ENCODE measurements around the gene CMSS1.

CMSS1 gene

DNA sequence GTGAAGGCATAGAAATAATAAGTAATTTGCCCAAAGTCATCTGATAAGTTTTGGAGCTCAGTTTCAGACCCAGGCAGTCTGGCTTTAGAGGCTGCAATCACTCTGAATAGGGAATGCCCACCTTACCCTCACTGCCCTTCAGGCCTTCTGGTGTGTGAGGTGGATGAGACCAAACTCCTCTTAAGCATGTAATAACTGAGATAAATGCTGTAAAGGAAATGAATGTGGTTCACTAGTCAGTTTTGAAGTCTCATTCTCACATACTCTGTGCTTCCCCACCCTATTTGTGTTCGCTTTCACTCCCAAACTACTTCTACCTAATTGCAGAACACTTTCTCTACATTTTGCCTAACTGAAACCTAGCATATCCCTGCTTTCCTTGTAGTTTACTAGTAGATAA is 152.5 kb downstream of the CMSS1 start:
- no peak for TF ChIP-seq CTCF (IDR thresholded peaks at IDR 0.05; ENCODE audit: low read depth, low read length)
- no peak for DNase-seq (ENCODE audit: low read depth in 2 of 2)
- H3K4me3 ChIP-seq (replicated peaks in 1 of 2; ENCODE audit: low read depth in 2 of 2, low read length in 2 of 2) = no peak overlapping the region

GRCh38 chr3:99971761-99972160 is 154.1 kb downstream of the CMSS1 start:
- TF ChIP-seq CTCF (IDR thresholded peaks at IDR 0.05; ENCODE audit: low read depth, low read length) = no peak
- no peak overlapping the region for H3K4me3 ChIP-seq (replicated peaks in 1 of 2; ENCODE audit: low read depth in 2 of 2, low read length in 2 of 2)
- DNase-seq (ENCODE audit: low read depth in 2 of 2) = no peak

DNA sequence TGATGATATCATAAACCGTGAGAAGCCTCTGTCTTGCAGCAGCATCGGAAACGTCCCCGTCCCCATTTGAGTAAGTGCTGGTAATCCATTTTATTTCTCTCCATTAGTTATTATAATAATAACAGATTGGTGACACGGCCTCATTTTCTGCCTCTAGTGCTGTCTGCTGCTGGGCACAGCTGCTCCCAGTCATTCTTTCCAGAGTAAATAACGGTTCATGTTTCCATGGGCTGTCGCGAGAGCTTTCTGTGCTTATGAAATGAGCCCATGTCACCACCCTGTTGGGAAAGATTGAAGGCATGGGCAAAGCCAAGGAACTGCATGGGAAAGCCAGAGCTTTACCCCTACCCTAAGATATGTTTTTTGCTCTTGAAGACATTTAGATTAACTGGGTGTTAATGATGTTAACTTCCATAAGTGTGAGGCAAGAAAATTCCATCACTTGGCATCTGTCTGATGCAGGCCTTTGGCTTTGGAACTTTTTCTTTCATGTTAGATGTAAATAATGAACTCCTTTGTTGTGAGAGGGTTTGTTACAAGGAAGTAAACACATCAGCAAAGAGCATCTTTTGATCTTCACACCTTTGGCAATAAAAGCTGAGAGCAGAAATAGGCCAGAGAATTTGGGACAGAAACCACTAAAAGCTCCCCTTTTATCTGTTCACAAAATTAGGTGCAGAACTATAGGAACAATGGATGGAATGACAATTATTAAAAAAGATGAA is 154.9 kb downstream of the CMSS1 start:
- H3K4me3 ChIP-seq (replicated peaks in 1 of 2; ENCODE audit: low read depth in 2 of 2, low read length in 2 of 2) = no peak overlapping the region
- TF ChIP-seq CTCF (IDR thresholded peaks at IDR 0.05; ENCODE audit: low read depth, low read length) = no peak
- DNase-seq (ENCODE audit: low read depth in 2 of 2) = no peak

GRCh38 chr3:99974989-99975388 is 157.3 kb downstream of the CMSS1 start:
- no peak for TF ChIP-seq CTCF (IDR thresholded peaks at IDR 0.05; ENCODE audit: low read depth, low read length)
- DNase-seq (ENCODE audit: low read depth in 2 of 2) = no peak
- H3K4me3 ChIP-seq (replicated peaks in 1 of 2; ENCODE audit: low read depth in 2 of 2, low read length in 2 of 2) = no peak overlapping the region

- H3K4me3 ChIP-seq (replicated peaks in 1 of 2; ENCODE audit: low read depth in 2 of 2, low read length in 2 of 2) = no peak overlapping the region
- no peak for DNase-seq (ENCODE audit: low read depth in 2 of 2)
- no peak for TF ChIP-seq CTCF (IDR thresholded peaks at IDR 0.05; ENCODE audit: low read depth, low read length)
Observed at GRCh38 chr3:99976584-99976983, 158.9 kb downstream of the CMSS1 start.

GRCh38 chr3:99978221-99978620 is 160.6 kb downstream of the CMSS1 start:
- no peak overlapping the region for H3K4me3 ChIP-seq (replicated peaks in 1 of 2; ENCODE audit: low read depth in 2 of 2, low read length in 2 of 2)
- no peak for TF ChIP-seq CTCF (IDR thresholded peaks at IDR 0.05; ENCODE audit: low read depth, low read length)
- no peak for DNase-seq (ENCODE audit: low read depth in 2 of 2)

GRCh38 chr3:99980606-99981005 is 162.9 kb downstream of the CMSS1 start:
- TF ChIP-seq CTCF (IDR thresholded peaks at IDR 0.05; ENCODE audit: low read depth, low read length) = no peak
- no peak overlapping the region for H3K4me3 ChIP-seq (replicated peaks in 1 of 2; ENCODE audit: low read depth in 2 of 2, low read length in 2 of 2)
- no peak for DNase-seq (ENCODE audit: low read depth in 2 of 2)
